ENCODE data around the gene SLC46A1.

SLC46A1 gene

DNA sequence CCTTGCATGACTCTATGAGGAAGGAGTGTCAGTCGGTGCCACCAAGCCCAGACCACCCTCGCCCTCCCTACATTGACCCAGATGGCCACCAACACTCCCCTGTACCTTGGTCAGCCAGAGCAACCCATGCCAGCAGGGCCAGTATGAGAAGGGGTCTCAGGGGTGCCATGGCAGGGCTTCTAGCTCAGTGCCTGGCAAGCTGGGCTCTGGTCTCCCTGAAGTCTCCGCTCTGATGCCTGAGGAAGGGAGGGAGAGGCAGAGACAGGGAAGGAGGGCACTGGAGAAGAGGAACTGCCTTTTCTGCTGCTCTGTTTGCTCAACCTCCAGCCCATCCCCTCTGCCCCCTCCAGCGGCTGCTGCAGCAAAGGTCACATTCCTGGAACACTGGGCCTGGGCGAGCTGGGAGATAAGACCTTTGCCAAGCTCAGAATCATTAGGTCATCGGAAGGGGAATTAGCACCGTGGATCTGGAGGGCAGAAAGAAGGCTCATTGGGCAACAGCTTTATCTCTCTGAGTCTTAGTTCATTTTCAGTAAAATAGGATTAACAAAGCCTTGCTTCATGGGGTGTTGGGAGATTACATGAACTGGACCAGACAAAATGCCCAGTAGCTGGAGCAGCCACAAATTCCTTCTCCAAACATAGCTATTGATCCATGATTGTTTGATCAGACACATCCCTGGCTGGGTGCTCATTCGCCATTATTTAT lies 35.8 kb downstream of the SLC46A1 start, which contains the start of gene VTN:
TSS of gene VTN (minus strand) at position 273 of the 709 bp plus-strand sequence. CDS start at position 169, 104 bp downstream.
- no CpG with 5 or more reads among the region's 8 CpGs for WGBS (ENCODE audit: extremely low coverage, insufficient coverage, insufficient read length)
- Histone ChIP-seq H3K27ac (ENCODE audit: low read depth, low read length) (no peak within 1 kb of the TSS), H3K79me2 (ENCODE audit: control insufficient read depth, insufficient read depth, low read length, poor library complexity) (no peaks in the 10 kb centered on the region), H3K9ac (ENCODE audit: low read length) (no peak within 1 kb of the TSS), H3K36me3 (ENCODE audit: control insufficient read depth in 1 of 2, insufficient read depth in 2 of 2, low read length in 2 of 2) (peaks cover 0 to 2% of the 10 kb centered on the region in 2 experiments), H3K4me1 (ENCODE audit: control insufficient read depth in 1 of 2, insufficient read depth in 2 of 2, low read length in 2 of 2) (peaks cover 16 to 22% of the 10 kb centered on the region in 2 experiments), H3K4me2 (ENCODE audit: low read length) (peak within 1 kb of the TSS; percentile 63), H4K8ac (ENCODE audit: low read depth, low read length) (peak within 1 kb of the TSS; percentile 4), H4K91ac (ENCODE audit: low read depth, low read length) (peak within 1 kb of the TSS; percentile 54), H2BK5ac (ENCODE audit: low read depth, low read length, poor library complexity) (no peak within 1 kb of the TSS), H3K4me3 (ENCODE audit: low read depth, low read length) (no peak within 1 kb of the TSS), H3K9me3 (ENCODE audit: insufficient read depth, low read depth, low read length) (no peaks in the 10 kb centered on the region), H3K79me1 (ENCODE audit: low read length) (no peaks in the 10 kb centered on the region), H3K4ac (ENCODE audit: low read depth, low read length) (no peak within 1 kb of the TSS), H3K27me3 (ENCODE audit: insufficient read depth, low read length) (peaks cover 21% of the 10 kb centered on the region), H3K23ac (ENCODE audit: low read length) (no peak within 1 kb of the TSS), H2AK5ac (ENCODE audit: low read length) (no peak within 1 kb of the TSS), H3K18ac (ENCODE audit: low read length) (no peak within 1 kb of the TSS), H3K14ac (ENCODE audit: low read length) (no peak within 1 kb of the TSS), H2BK12ac (ENCODE audit: low read length) (peak within 1 kb of the TSS; percentile 47), H2AFZ (ENCODE audit: insufficient read depth, low read length, poor library complexity) (no peak within 1 kb of the TSS), H4K12ac (ENCODE audit: low read depth, low read length) (no peak within 1 kb of the TSS), H2BK120ac (ENCODE audit: insufficient read depth, low read length, poor library complexity) (no peak within 1 kb of the TSS)
- peak; percentile 27 to 64 for DNase-seq

DNA sequence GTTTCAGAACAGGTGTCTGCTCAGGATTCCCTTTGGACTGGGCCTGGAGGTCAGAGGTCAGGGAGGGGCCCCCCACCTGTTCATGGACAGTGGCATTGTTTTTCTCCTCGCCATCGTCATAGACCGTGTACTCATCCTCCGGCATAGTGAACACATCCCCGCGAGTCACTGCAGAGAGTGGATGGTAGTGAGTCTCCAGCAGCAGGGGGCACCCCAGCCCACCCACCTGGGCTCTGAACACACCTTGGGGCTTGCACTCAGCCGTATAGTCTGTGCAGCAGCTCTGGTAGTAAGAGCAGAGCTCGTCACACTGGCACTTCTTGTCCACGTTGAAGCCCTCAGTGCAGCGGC lies 36.4 kb downstream of the SLC46A1 start:
- H3K4ac ChIP-seq (ENCODE audit: low read depth, low read length), result no peak overlapping the region
- no peak overlapping the region for H3K4me3 ChIP-seq (ENCODE audit: low read depth, low read length)
- peak overlapping the region; percentile 54 for H4K91ac ChIP-seq (ENCODE audit: low read depth, low read length)
- H3K18ac ChIP-seq (ENCODE audit: low read length), result no peak overlapping the region
- H2BK12ac ChIP-seq (ENCODE audit: low read length), result no peak overlapping the region
- H3K4me1 ChIP-seq (ENCODE audit: control insufficient read depth in 1 of 2, insufficient read depth in 2 of 2, low read length in 2 of 2), result peaks cover 16 to 22% of the 10 kb centered on the region in 2 experiments
- no CpG with 5 or more reads among the region's 10 CpGs for WGBS (ENCODE audit: extremely low coverage, insufficient coverage, insufficient read length)
- H3K4me2 ChIP-seq (ENCODE audit: low read length), result no peak overlapping the region
- H2AK5ac ChIP-seq (ENCODE audit: low read length), result no peak overlapping the region
- H4K8ac ChIP-seq (ENCODE audit: low read depth, low read length), result no peak overlapping the region
- H3K23ac ChIP-seq (ENCODE audit: low read length), result no peak overlapping the region
- no peak overlapping the region for H3K9ac ChIP-seq (ENCODE audit: low read length)
- H3K36me3 ChIP-seq (ENCODE audit: control insufficient read depth in 1 of 2, insufficient read depth in 2 of 2, low read length in 2 of 2), result peaks cover 0 to 5% of the 10 kb centered on the region in 2 experiments
- no peaks in the 10 kb centered on the region for H3K9me3 ChIP-seq (ENCODE audit: insufficient read depth, low read depth, low read length)
- DNase-seq, result no peak
- H3K14ac ChIP-seq (ENCODE audit: low read length), result no peak overlapping the region
- H3K27me3 ChIP-seq (ENCODE audit: insufficient read depth, low read length), result peaks cover 21% of the 10 kb centered on the region
- no peaks in the 10 kb centered on the region for H3K79me1 ChIP-seq (ENCODE audit: low read length)
- H3K27ac ChIP-seq (ENCODE audit: low read depth, low read length), result no peak overlapping the region
- no peak overlapping the region for H4K12ac ChIP-seq (ENCODE audit: low read depth, low read length)
- H2BK120ac ChIP-seq (ENCODE audit: insufficient read depth, low read length, poor library complexity), result no peak overlapping the region
- H2BK5ac ChIP-seq (ENCODE audit: low read depth, low read length, poor library complexity), result no peak overlapping the region
- H2AFZ ChIP-seq (ENCODE audit: insufficient read depth, low read length, poor library complexity), result no peak overlapping the region
- H3K79me2 ChIP-seq (ENCODE audit: control insufficient read depth, insufficient read depth, low read length, poor library complexity), result no peaks in the 10 kb centered on the region

DNA sequence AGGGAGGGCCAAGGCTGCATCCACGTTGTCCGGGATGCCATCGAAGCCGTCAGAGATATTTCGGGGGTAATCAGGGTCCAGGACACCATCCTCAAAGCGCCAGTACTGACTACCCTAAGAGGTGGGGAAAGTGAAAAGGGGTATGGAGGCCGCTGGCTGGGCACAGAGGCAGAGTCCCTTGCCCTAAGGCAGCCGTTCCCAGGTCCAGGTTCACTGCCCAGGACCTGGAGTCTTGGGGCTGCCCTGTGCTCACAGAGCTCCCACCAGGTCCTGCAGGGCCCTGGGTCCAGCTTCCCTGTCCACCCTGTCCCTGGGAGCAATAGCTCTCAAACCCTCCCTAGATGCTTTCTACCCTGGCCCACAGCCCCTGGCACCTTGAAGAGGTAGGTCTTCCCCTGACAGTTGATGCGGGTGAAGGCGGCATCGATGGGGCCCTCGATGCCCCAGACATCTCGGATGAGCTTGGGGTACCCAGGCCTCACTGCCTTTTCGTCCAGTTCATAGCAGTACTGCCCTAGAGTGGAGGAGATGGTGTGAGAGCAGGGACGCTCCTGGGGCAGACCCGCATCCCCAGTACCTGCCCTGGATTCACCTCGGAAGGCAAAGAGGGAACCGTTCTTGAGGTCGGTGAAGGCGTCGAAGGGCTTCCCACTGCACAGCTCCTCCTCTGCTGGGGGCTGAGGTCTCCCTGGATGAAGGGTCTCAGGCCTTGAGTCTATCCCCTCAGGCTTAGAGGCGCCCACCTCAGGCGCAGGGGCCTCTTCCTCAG lies 36.9 kb downstream of the SLC46A1 start:
- H3K23ac ChIP-seq (ENCODE audit: low read length), result no peak overlapping the region
- H3K9ac ChIP-seq (ENCODE audit: low read length), result no peak overlapping the region
- no peak overlapping the region for H3K18ac ChIP-seq (ENCODE audit: low read length)
- H3K27me3 ChIP-seq (ENCODE audit: insufficient read depth, low read length), result peaks cover 21% of the 10 kb centered on the region
- H3K14ac ChIP-seq (ENCODE audit: low read length), result no peak overlapping the region
- H4K91ac ChIP-seq (ENCODE audit: low read depth, low read length), result no peak overlapping the region
- H2BK120ac ChIP-seq (ENCODE audit: insufficient read depth, low read length, poor library complexity), result no peak overlapping the region
- H3K4me2 ChIP-seq (ENCODE audit: low read length), result no peak overlapping the region
- H3K79me2 ChIP-seq (ENCODE audit: control insufficient read depth, insufficient read depth, low read length, poor library complexity), result no peaks in the 10 kb centered on the region
- no peak overlapping the region for H3K27ac ChIP-seq (ENCODE audit: low read depth, low read length)
- no peaks in the 10 kb centered on the region for H3K9me3 ChIP-seq (ENCODE audit: insufficient read depth, low read depth, low read length)
- DNase-seq, result no peak
- H4K12ac ChIP-seq (ENCODE audit: low read depth, low read length), result no peak overlapping the region
- H2AFZ ChIP-seq (ENCODE audit: insufficient read depth, low read length, poor library complexity), result no peak overlapping the region
- WGBS (ENCODE audit: extremely low coverage, insufficient coverage, insufficient read length), result no CpG with 5 or more reads among the region's 23 CpGs
- H2BK5ac ChIP-seq (ENCODE audit: low read depth, low read length, poor library complexity), result no peak overlapping the region
- H4K8ac ChIP-seq (ENCODE audit: low read depth, low read length), result no peak overlapping the region
- peaks cover 16 to 22% of the 10 kb centered on the region in 2 experiments for H3K4me1 ChIP-seq (ENCODE audit: control insufficient read depth in 1 of 2, insufficient read depth in 2 of 2, low read length in 2 of 2)
- H2AK5ac ChIP-seq (ENCODE audit: low read length), result no peak overlapping the region
- H3K79me1 ChIP-seq (ENCODE audit: low read length), result no peaks in the 10 kb centered on the region
- H2BK12ac ChIP-seq (ENCODE audit: low read length), result no peak overlapping the region
- H3K36me3 ChIP-seq (ENCODE audit: control insufficient read depth in 1 of 2, insufficient read depth in 2 of 2, low read length in 2 of 2), result peaks cover 2 to 10% of the 10 kb centered on the region in 2 experiments
- no peak overlapping the region for H3K4ac ChIP-seq (ENCODE audit: low read depth, low read length)
- no peak overlapping the region for H3K4me3 ChIP-seq (ENCODE audit: low read depth, low read length)

DNA sequence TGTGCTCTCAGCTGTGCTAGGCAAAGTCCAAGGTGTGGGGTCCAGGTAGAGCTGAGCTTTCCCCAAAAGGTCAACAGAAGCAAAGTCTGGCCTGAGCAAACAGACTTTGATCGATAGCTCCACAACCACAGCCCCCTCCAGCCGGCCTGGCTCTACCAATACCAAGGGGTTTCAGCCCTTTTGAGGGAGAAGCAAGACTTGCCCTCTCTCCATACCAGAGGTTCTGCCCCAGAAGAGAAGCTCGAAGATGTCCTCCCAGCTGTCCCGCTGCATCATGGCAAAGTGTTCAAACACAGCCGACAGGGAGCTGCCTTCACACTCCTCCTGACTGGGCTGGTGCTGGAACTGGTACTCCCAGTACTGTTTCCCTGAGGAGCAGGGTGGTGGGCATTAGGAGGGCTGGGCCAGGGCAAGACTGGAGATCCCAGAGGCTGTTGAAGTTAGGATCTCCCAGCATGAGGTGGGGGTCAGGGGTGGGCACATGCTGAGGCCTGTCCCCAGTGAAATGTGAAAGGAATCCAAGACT lies 37.6 kb downstream of the SLC46A1 start:
- Histone ChIP-seq H3K4me2 (ENCODE audit: low read length) (no peak overlapping the region), H3K27ac (ENCODE audit: low read depth, low read length) (no peak overlapping the region), H2AK5ac (ENCODE audit: low read length) (no peak overlapping the region), H4K91ac (ENCODE audit: low read depth, low read length) (no peak overlapping the region), H3K27me3 (ENCODE audit: insufficient read depth, low read length) (peaks cover 19% of the 10 kb centered on the region), H3K9me3 (ENCODE audit: insufficient read depth, low read depth, low read length) (no peaks in the 10 kb centered on the region), H4K8ac (ENCODE audit: low read depth, low read length) (no peak overlapping the region), H2BK120ac (ENCODE audit: insufficient read depth, low read length, poor library complexity) (no peak overlapping the region), H3K23ac (ENCODE audit: low read length) (no peak overlapping the region), H3K79me1 (ENCODE audit: low read length) (no peaks in the 10 kb centered on the region), H2BK5ac (ENCODE audit: low read depth, low read length, poor library complexity) (no peak overlapping the region), H3K4ac (ENCODE audit: low read depth, low read length) (no peak overlapping the region), H3K36me3 (ENCODE audit: control insufficient read depth in 1 of 2, insufficient read depth in 2 of 2, low read length in 2 of 2) (peaks cover 6 to 16% of the 10 kb centered on the region in 2 experiments), H3K14ac (ENCODE audit: low read length) (no peak overlapping the region), H3K79me2 (ENCODE audit: control insufficient read depth, insufficient read depth, low read length, poor library complexity) (no peaks in the 10 kb centered on the region), H3K4me3 (ENCODE audit: low read depth, low read length) (no peak overlapping the region), H3K9ac (ENCODE audit: low read length) (no peak overlapping the region), H2BK12ac (ENCODE audit: low read length) (no peak overlapping the region), H4K12ac (ENCODE audit: low read depth, low read length) (no peak overlapping the region), H3K4me1 (ENCODE audit: control insufficient read depth in 1 of 2, insufficient read depth in 2 of 2, low read length in 2 of 2) (peaks cover 16 to 22% of the 10 kb centered on the region in 2 experiments), H3K18ac (ENCODE audit: low read length) (no peak overlapping the region), H2AFZ (ENCODE audit: insufficient read depth, low read length, poor library complexity) (no peak overlapping the region)
- no peak for DNase-seq
- no CpG with 5 or more reads among the region's 5 CpGs for WGBS (ENCODE audit: extremely low coverage, insufficient coverage, insufficient read length)
